GM18909 (cell line): ENCODE data around the gene WBP1.
"Not testable (repeated sequence)": the region's sequence is repeated elsewhere in the genome, so short reads cannot be mapped to it uniquely, and the experiment has no call there.

Source experiments
- ATAC-seq: cut with Tn5 transposase; IDR thresholded peaks from one replicate; pipeline ENCODE4 v1.9.1; 2021; ENCODE audit warnings: mild to moderate bottlenecking; ENCODE audit not compliant: unreplicated experiment, poor library complexity

Gene WBP1

GRCh38 chr2:74426181-74426758, 32.0 kb upstream of the WBP1 start:
- no peak for ATAC-seq

GRCh38 chr2:74427551-74427950, 30.7 kb upstream of the WBP1 start:
- ATAC-seq: no peak

- ATAC-seq: no peak
Measured at GRCh38 chr2:74428675-74429074, 29.6 kb upstream of the WBP1 start.

- ATAC-seq: no peak
Measured at GRCh38 chr2:74429487-74430451, 28.5 kb upstream of the WBP1 start.

- no peak for ATAC-seq
Measured at GRCh38 chr2:74430502-74430901, 27.7 kb upstream of the WBP1 start.

- ATAC-seq: no peak
Measured at GRCh38 chr2:74436111-74436805, 22.0 kb upstream of the WBP1 start.

GRCh38 chr2:74436848-74437695, 21.2 kb upstream of the WBP1 start:
- no peak for ATAC-seq

- ATAC-seq: no peak
Measured at GRCh38 chr2:74438248-74438647, 20.0 kb upstream of the WBP1 start.

GRCh38 chr2:74439373-74439772, 18.9 kb upstream of the WBP1 start:
- no peak for ATAC-seq

- no peak for ATAC-seq
Measured at GRCh38 chr2:74439803-74440377, 18.3 kb upstream of the WBP1 start.

GRCh38 chr2:74440378-74441169, 17.7 kb upstream of the WBP1 start:
- ATAC-seq: peak; percentile 79

GRCh38 chr2:74441170-74441689, 17.0 kb upstream of the WBP1 start:
- ATAC-seq: no peak

- peak; percentile 49 for ATAC-seq
Measured at GRCh38 chr2:74441690-74442482, 16.4 kb upstream of the WBP1 start, which contains the start of gene RTKN. RTKN (minus strand) TSS chr2:74441937; CDS start chr2:74441816, 121 bp downstream.

GRCh38 chr2:74442483-74443297, 15.5 kb upstream of the WBP1 start:
- not testable (repeated sequence) for ATAC-seq

GRCh38 chr2:74444498-74445318, 13.5 kb upstream of the WBP1 start:
- no peak for ATAC-seq
